Fibroblast of skin of left quadriceps (primary cell): ENCODE results near the gene CEACAM4.

Experiments
- DNase-seq, 2 experiments: peaks; one replicate each; pipeline ENCODE4 v3.0.0-alpha.2; 2013; ENCODE audit warnings: low read depth in 2 of 2

The CEACAM4 gene

DNA sequence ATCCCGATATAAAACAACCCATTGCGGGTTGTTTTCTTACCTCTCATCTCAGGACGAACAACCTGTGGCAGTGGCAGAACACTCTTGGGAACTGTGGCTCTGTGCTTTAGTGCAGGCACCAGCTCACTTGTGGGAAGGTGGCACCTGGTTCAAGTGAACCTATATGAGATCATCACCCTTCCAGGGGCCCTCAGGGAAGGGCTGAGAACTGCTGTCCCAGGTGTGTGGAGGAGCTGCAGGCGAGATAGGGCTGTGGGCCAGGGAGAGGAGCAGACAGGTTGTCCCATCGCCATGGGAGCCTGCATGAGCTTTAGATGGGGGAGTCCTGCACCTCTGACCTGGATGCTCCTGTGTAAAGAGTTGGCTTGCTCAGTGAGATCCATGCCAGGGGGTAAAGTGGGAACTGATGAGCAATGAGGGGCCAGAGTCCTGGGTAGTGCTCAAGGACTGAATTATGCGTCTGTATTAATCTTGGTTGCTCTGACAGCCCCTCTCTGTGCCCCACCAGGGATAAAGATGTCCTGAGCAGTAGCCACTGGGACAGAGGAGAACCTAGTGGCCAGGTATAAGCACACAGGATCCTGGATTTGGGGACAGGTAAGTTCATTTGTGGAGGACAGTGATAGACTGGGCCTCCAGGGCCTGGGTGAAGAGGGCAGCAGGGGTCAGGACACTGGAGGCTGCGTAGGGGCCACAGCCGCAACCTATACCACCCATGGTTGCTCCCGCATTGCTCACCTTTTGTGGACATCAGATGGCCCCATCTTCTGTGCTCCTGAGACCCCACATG is 8.7 kb downstream of the CEACAM4 start:
- DNase-seq, result no peak

GRCh38 chr19:41616792-41617621 is 9.9 kb downstream of the CEACAM4 start:
- DNase-seq, result no peak

DNA sequence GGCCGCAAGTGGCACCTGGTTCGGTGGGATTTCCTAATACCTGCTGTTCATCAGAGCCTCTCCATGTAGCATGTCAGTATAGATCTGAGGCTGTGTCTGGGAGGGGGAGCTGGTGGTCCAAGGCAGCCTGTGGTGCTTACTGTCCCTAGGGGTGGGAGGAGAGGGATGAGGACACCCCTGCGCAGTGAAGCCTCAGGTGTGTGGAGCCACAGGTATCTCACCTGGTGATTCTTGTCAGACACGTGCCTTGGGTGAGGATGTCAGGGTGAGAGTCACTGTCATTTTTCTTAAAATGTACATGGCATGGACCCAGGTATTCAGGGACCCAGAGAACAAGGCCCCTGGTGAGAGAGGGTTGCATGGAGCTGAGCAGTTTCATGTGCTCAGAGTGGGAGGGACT is 11.7 kb downstream of the CEACAM4 start:
- DNase-seq, result no peak

- DNase-seq, result no peak
Measured at GRCh38 chr19:41612483-41612882, 14.4 kb downstream of the CEACAM4 start.

DNA sequence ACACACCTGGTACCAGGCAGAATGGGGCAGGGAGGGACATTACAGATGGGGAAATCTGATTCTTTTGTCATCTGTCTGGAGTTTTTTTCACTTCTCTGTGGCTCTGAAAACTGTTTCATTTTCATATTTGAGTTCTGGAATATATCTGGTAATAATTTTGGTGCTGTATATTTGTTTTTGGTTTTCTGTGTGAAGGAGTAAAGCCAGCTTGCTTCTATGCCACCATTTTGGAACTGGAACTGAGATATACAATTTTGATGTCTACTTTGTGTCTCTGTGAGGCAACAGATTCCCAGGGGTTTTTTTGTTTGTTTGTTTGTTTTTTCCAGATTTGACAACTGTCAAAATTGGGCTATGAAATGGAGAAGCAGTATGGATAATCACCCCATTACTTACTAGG is 16.1 kb downstream of the CEACAM4 start:
- no peak for DNase-seq

- DNase-seq, result no peak
Measured at GRCh38 chr19:41607668-41608067, 19.2 kb downstream of the CEACAM4 start.

DNA sequence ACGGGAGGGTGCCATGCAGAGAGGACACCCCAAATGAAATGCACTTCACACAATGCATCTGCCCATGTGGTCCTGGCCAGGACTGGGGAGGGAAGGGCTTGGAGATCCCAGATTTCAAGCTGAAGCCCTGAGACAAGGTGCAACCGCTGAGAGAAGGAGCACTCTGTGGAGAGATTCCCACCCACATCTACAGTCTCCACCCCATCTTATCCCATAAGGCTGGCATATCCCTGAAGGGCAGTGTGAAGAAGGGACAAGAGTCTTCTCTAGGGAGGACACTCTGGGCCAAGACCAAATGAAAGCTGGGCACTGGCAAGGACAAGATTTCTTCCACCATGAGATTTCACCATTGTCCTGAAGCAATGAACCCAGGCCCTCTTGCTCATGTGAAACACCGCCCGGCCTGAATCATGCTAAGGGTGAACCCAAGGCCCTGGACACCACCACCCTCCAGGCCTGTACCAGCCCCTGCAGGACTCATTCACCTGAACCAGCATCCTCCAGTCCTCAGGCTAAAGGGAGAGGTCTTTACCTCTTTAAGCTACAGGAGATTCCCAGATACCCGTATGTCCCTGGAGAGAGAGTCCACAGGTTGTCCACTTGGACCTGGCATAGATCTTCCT is 20.5 kb downstream of the CEACAM4 start:
- DNase-seq, result no peak

DNA sequence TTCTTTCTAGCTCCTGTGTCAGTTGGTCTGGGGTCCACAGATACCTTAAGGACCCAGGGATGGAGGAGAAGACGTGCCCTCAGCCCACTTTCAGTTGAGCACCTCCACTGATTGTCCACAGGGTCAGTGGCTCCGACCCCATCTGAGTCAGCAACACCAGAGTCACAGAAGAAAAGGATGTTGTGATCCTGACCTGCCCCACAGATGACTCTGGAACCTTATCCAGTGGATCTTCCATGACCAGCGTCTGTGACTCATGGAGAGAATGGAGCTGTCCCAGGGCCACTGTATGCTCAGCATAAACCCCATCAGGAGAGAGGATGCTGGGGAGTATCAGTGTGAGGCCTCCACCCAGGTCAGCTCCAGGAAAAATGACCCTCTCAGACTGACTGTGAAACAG is 22.0 kb downstream of the CEACAM4 start:
- DNase-seq, result no peak

- DNase-seq, result no peak
Measured at GRCh38 chr19:41601771-41602170, 25.1 kb downstream of the CEACAM4 start.

DNA sequence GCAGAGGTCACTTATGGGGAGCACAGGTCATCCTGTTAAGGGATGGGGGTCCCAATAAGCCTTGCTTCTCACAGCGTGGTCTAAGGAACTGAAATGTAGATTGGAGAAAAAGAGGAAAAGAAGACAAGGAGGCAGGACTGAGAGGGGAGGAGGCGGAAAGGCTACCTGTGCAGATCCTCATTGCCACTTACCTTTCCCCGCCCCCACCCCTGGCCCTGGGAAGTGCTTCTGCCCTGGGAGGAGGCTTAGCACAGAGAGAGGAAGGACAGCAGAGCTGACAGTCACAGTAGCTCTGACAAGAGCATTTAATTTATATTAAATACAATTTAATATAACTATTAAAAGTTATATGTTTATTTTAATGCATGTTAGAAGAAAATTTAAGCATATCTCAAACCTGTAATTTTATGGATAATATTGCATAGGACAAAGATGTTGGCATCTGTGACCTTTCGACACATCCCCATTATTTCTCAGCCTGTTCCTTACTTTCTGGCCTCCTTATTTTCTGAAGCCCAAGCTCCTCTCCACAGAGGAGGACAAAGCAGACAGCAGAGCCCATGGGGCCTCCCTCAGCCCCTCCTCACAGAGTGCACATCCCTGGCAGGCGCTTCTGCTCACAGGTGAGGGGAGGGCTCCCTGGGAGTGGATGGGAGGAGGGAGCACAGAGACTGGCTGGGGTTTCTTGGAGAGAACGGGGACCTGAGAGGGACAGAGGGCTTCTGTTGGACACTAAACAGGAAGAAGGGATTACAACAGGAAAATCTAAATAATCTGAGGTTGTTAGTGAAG is 27.5 kb downstream of the CEACAM4 start:
- no peak for DNase-seq

- DNase-seq, result peak; percentile 21 to 24
Measured at GRCh38 chr19:41597600-41598041, 29.3 kb downstream of the CEACAM4 start.

GRCh38 chr19:41595890-41596280 is 31.0 kb downstream of the CEACAM4 start:
- DNase-seq, result no peak

GRCh38 chr19:41595258-41595889 is 31.5 kb downstream of the CEACAM4 start:
- DNase-seq, result peak; percentile 30 to 34

GRCh38 chr19:41591951-41592562 is 34.8 kb downstream of the CEACAM4 start:
- no peak for DNase-seq

GRCh38 chr19:41590936-41591335 is 35.9 kb downstream of the CEACAM4 start:
- no peak for DNase-seq

GRCh38 chr19:41589371-41589770 is 37.5 kb downstream of the CEACAM4 start:
- no peak for DNase-seq

- DNase-seq, result no peak
Measured at GRCh38 chr19:41588497-41589209, 38.2 kb downstream of the CEACAM4 start.

GRCh38 chr19:41587838-41588210 is 39.0 kb downstream of the CEACAM4 start:
- DNase-seq, result no peak

- DNase-seq, result no peak
Measured at GRCh38 chr19:41587101-41587837, 39.6 kb downstream of the CEACAM4 start.
